Testis (tissue), 2 donors: ENCODE data around the gene STARD7.
"Not testable (repeated sequence)": the region's sequence is repeated elsewhere in the genome, so short reads cannot be mapped to it uniquely, and the experiment has no call there.

ENCODE experiments used
- POLR2A ChIP-seq: fragments of 450-650 bp; IDR thresholded peaks from one replicate; pipeline ENCODE4 v1.6.1; 2017; ENCODE audit warnings: antibody characterized with exemption, mild to moderate bottlenecking, moderate library complexity
- TF ChIP-seq, protein P1 (sequence below), 3 experiments: fragments of 450-650 bp in 2 of 3; fragments of 200-600 bp in 1 of 3; sonication (generic) in 1 of 3; IDR thresholded peaks; one replicate each; pipeline ENCODE4 v1.5.1; 2016 to 2019; ENCODE audit warnings: antibody characterized with exemption in 3 of 3, mild to moderate bottlenecking in 2 of 3, moderate library complexity in 1 of 3

- TF ChIP-seq, protein P1, sequence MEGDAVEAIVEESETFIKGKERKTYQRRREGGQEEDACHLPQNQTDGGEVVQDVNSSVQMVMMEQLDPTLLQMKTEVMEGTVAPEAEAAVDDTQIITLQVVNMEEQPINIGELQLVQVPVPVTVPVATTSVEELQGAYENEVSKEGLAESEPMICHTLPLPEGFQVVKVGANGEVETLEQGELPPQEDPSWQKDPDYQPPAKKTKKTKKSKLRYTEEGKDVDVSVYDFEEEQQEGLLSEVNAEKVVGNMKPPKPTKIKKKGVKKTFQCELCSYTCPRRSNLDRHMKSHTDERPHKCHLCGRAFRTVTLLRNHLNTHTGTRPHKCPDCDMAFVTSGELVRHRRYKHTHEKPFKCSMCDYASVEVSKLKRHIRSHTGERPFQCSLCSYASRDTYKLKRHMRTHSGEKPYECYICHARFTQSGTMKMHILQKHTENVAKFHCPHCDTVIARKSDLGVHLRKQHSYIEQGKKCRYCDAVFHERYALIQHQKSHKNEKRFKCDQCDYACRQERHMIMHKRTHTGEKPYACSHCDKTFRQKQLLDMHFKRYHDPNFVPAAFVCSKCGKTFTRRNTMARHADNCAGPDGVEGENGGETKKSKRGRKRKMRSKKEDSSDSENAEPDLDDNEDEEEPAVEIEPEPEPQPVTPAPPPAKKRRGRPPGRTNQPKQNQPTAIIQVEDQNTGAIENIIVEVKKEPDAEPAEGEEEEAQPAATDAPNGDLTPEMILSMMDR (IDR thresholded peaks at IDR 0.05) = not testable (repeated sequence)
- not testable (repeated sequence) for TF ChIP-seq POLR2A
Observed at GRCh38 chr2:96219959-96220358, 11.3 kb upstream of the STARD7 start.
